Ishikawa (cell line): Measurements from ENCODE around the gene GRHL3.

Experiments
- CEBPB ChIP-seq: IDR thresholded peaks from 2 replicates; pipeline ENCODE4 v1.6.1; 2012
- CREB1 ChIP-seq: IDR thresholded peaks from 2 replicates; pipeline ENCODE4 v1.6.1; 2012; ENCODE audit warnings: low read depth
- EGR1 ChIP-seq: IDR thresholded peaks from 2 replicates; pipeline ENCODE4 v1.6.1; 2012
- REST ChIP-seq: IDR thresholded peaks from 2 replicates; pipeline ENCODE4 v1.6.1; 2012; ENCODE audit warnings: low read depth, mild to moderate bottlenecking
- TAF1 ChIP-seq: IDR thresholded peaks from 2 replicates; pipeline ENCODE4 v1.6.1; 2012; ENCODE audit warnings: low read depth, mild to moderate bottlenecking
- TCF12 ChIP-seq: IDR thresholded peaks from 2 replicates; pipeline ENCODE4 v1.6.1; 2012; ENCODE audit warnings: low read depth
- YY1 ChIP-seq: IDR thresholded peaks from 2 replicates; pipeline ENCODE4 v1.6.1; 2012; ENCODE audit warnings: low read depth
- ZBTB7A ChIP-seq: IDR thresholded peaks from 2 replicates; pipeline ENCODE4 v1.6.1; 2012; ENCODE audit warnings: low read depth
- TF ChIP-seq, protein P1 (sequence below): IDR thresholded peaks from 2 replicates; pipeline ENCODE4 v1.6.1; 2012

GRCh38 chr1:24329331-24329730, 10.2 kb downstream of the GRHL3 start:
- TF ChIP-seq CREB1: no peak
- TF ChIP-seq TCF12: no peak
- no peak for TF ChIP-seq ZBTB7A
- TF ChIP-seq, protein P1, sequence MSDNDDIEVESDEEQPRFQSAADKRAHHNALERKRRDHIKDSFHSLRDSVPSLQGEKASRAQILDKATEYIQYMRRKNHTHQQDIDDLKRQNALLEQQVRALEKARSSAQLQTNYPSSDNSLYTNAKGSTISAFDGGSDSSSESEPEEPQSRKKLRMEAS: no peak
- no peak for TF ChIP-seq CEBPB
- TF ChIP-seq YY1: no peak
- no peak for TF ChIP-seq REST
- TF ChIP-seq TAF1: no peak
- TF ChIP-seq EGR1: no peak
